HL-60 (cell line): ENCODE measurements around the gene TMEM253.

ENCODE experiments used
- DNase-seq, 2 experiments: peaks; one replicate each; pipeline ENCODE4 v3.0.0-alpha.2; 2010 to 2020; ENCODE audit warnings: low read depth in 1 of 2, low spot score in 1 of 2
- H3K27ac ChIP-seq: fragments of 250-450 bp; sonication (Bioruptor Pico); replicated peaks from 2 replicates; pipeline ENCODE4 v1.5.1; 2020; ENCODE audit warnings: mild to moderate bottlenecking, moderate library complexity
- H3K27me3 ChIP-seq: fragments of 250-450 bp; sonication (Bioruptor Pico); 2 replicates; pipeline ENCODE4 v1.5.1; 2021; ENCODE audit warnings: mild to moderate bottlenecking, moderate library complexity; ENCODE audit not compliant: insufficient read depth, poor library complexity, severe bottlenecking
- H3K4me3 ChIP-seq: replicated peaks from 2 replicates; pipeline ENCODE4 v1.5.1; 2011; ENCODE audit warnings: mild to moderate bottlenecking, control low read depth, low read length; ENCODE audit not compliant: insufficient read depth
- GABPA ChIP-seq: IDR thresholded peaks from 2 replicates; pipeline ENCODE4 v1.6.1; 2012; ENCODE audit warnings: low read depth
- POLR2AphosphoS5 ChIP-seq: IDR thresholded peaks from 2 replicates; pipeline ENCODE4 v1.6.1; 2012; ENCODE audit warnings: low read depth
- SPI1 ChIP-seq: IDR thresholded peaks from 2 replicates; pipeline ENCODE4 v1.6.1; 2012; ENCODE audit warnings: low read depth, mild to moderate bottlenecking, borderline replicate concordance
- TF ChIP-seq, protein P1 (sequence below): IDR thresholded peaks from 2 replicates; pipeline ENCODE4 v1.6.1; 2012; ENCODE audit warnings: low read depth; ENCODE audit not compliant: insufficient replicate concordance
- TF ChIP-seq, protein P2 (sequence below): IDR thresholded peaks from one replicate; pipeline ENCODE4 v1.5.1; 2011; ENCODE audit warnings: low read length, control low read depth, inconsistent platforms; ENCODE audit not compliant: insufficient read depth

The TMEM253 gene

DNA sequence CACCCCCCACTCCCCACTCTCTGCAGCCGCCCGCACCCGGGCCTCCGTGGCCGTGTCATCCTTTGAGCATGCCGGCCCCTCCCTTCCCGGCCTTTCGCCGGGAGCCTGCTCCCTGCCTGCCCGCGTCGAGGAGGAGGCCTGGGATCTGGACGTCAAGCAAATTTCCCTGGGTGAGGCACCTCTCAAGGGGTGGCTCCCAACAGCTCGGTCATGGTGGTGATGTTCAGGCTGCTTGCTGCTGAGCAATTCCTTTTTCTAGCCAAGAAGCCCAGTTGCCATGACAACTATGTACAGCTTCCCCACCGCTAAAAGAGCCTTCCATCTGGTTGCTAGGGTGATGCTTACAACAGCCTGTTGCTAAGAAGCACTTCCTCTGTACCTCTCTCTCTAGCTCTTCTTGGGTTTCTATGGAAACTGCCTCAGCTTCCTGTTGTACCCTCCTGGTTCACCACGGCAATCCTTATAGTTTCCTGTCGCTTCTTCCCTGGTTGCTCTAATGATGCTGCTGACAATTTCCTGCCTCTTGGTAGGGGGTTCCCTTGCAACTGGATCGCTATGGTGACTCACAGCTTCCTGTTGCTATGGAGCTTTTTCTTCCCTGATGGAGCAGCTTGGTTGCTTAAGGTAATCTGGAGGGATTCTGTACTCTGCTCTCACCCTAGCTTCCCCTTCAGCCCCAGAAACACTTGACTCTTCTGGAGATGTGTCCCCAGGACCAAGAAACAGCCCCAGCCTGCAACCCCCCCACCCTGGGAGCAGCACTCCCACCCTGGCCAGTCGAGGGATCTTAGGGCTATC lies 13.4 kb upstream of the TMEM253 start:
- H3K4me3 ChIP-seq, result no peak overlapping the region
- peak overlapping the region; percentile 73 for H3K27ac ChIP-seq
- no peaks in the 10 kb centered on the region for H3K27me3 ChIP-seq
- DNase-seq, result peak; percentile 90 to 91
- TF ChIP-seq GABPA (no peak), SPI1 (peak; percentile 75)

GRCh38 chr14:21088687-21089086 lies 12.2 kb upstream of the TMEM253 start:
- DNase-seq, result no peak
- H3K27me3 ChIP-seq, result no peaks in the 10 kb centered on the region
- TF ChIP-seq GABPA, result no peak
- TF ChIP-seq, protein P1, sequence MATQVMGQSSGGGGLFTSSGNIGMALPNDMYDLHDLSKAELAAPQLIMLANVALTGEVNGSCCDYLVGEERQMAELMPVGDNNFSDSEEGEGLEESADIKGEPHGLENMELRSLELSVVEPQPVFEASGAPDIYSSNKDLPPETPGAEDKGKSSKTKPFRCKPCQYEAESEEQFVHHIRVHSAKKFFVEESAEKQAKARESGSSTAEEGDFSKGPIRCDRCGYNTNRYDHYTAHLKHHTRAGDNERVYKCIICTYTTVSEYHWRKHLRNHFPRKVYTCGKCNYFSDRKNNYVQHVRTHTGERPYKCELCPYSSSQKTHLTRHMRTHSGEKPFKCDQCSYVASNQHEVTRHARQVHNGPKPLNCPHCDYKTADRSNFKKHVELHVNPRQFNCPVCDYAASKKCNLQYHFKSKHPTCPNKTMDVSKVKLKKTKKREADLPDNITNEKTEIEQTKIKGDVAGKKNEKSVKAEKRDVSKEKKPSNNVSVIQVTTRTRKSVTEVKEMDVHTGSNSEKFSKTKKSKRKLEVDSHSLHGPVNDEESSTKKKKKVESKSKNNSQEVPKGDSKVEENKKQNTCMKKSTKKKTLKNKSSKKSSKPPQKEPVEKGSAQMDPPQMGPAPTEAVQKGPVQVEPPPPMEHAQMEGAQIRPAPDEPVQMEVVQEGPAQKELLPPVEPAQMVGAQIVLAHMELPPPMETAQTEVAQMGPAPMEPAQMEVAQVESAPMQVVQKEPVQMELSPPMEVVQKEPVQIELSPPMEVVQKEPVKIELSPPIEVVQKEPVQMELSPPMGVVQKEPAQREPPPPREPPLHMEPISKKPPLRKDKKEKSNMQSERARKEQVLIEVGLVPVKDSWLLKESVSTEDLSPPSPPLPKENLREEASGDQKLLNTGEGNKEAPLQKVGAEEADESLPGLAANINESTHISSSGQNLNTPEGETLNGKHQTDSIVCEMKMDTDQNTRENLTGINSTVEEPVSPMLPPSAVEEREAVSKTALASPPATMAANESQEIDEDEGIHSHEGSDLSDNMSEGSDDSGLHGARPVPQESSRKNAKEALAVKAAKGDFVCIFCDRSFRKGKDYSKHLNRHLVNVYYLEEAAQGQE, result no peak
- no peak overlapping the region for H3K4me3 ChIP-seq
- no peak overlapping the region for H3K27ac ChIP-seq

DNA sequence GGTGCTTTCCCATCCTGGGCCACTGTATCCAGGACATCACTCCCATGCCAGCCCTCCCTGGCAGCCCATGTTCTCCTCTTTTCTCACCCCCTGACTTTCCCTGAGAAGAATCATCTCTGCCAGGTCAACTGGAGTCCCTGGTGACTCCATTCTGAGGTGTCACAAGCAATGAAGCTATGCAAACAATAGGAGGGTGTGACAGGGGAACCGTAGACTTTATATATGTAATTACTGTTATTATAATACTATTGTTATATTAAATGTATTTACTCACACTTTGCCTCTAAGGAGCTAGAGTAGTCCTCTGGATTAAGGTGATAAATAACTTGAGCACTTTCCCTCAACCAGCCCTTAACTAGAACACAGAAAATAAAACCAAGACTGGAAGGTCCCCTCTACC lies 11.6 kb upstream of the TMEM253 start:
- TF ChIP-seq GABPA (no peak), SPI1 (no peak), POLR2AphosphoS5 (no peak)
- TF ChIP-seq, protein P2, sequence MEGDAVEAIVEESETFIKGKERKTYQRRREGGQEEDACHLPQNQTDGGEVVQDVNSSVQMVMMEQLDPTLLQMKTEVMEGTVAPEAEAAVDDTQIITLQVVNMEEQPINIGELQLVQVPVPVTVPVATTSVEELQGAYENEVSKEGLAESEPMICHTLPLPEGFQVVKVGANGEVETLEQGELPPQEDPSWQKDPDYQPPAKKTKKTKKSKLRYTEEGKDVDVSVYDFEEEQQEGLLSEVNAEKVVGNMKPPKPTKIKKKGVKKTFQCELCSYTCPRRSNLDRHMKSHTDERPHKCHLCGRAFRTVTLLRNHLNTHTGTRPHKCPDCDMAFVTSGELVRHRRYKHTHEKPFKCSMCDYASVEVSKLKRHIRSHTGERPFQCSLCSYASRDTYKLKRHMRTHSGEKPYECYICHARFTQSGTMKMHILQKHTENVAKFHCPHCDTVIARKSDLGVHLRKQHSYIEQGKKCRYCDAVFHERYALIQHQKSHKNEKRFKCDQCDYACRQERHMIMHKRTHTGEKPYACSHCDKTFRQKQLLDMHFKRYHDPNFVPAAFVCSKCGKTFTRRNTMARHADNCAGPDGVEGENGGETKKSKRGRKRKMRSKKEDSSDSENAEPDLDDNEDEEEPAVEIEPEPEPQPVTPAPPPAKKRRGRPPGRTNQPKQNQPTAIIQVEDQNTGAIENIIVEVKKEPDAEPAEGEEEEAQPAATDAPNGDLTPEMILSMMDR, result no peak
- TF ChIP-seq, protein P1, result no peak
- no peak for DNase-seq
- H3K4me3 ChIP-seq, result no peak overlapping the region
- H3K27me3 ChIP-seq, result no peaks in the 10 kb centered on the region
- no peak overlapping the region for H3K27ac ChIP-seq

GRCh38 chr14:21089877-21090193 lies 11.0 kb upstream of the TMEM253 start:
- H3K27me3 ChIP-seq, result no peaks in the 10 kb centered on the region
- H3K27ac ChIP-seq, result no peak overlapping the region
- TF ChIP-seq, protein P1, result no peak
- no peak for DNase-seq
- H3K4me3 ChIP-seq, result no peak overlapping the region
